Gastroesophageal sphincter (tissue), 3 donors: ENCODE data around the gene PURA.

ENCODE experiments used
- CTCF ChIP-seq, 4 experiments: fragments of 200-600 bp in 2 of 4; fragments of 450-650 bp in 2 of 4; sonication (generic) in 1 of 4; IDR thresholded peaks; one replicate each; pipeline ENCODE4 v1.5.1; 2017 to 2019; ENCODE audit warnings: antibody characterized with exemption in 4 of 4, mild to moderate bottlenecking in 2 of 4, moderate library complexity in 2 of 4
- EP300 ChIP-seq: sonication (generic); formaldehyde crosslinking; IDR thresholded peaks from one replicate; pipeline ENCODE4 v1.6.1; 2017; ENCODE audit warnings: antibody characterized with exemption, mild to moderate bottlenecking

- TF ChIP-seq CTCF (IDR thresholded peaks at IDR 0.05): no peak
- no peak for TF ChIP-seq EP300
Measured at GRCh38 chr5:140142856-140143255, 28.9 kb downstream of the PURA start.
